Natural killer cell (primary cell): Measurements from ENCODE around the gene CFAP300. TPM values are rescaled to one million over a fixed set of nuclear protein-coding genes. Genes with fewer than 3 reads are reported as not detected.

ENCODE experiments used
- ATAC-seq, 3 donors: fragments of 150-1000 bp in 2 of 3; fragments of 200-7000 bp in 1 of 3; cut with Tn5 transposase; 1 replicate in 1 of 3; 2 replicates in 2 of 3; pipeline ENCODE4 v1.10.0; 2021; ENCODE audit warnings: mild to moderate bottlenecking in 2 of 3, moderate library complexity in 2 of 3
- DNase-seq, 2 donors: peaks; one replicate each; pipeline versions ENCODE4 v3.0.0 to v3.0.0-alpha.2; 2013 to 2021; ENCODE audit warnings: mixed read lengths in 1 of 2
- H3K27ac ChIP-seq: one replicate; pipeline ENCODE4 v1.5.1; 2013; ENCODE audit warnings: mild to moderate bottlenecking, low read length
- H3K27me3 ChIP-seq: one replicate; pipeline ENCODE4 v1.6.1; 2013; ENCODE audit warnings: low read length; ENCODE audit not compliant: control insufficient read depth, insufficient read depth
- H3K36me3 ChIP-seq: one replicate; pipeline ENCODE4 v1.6.1; 2013; ENCODE audit warnings: low read length; ENCODE audit not compliant: control insufficient read depth, insufficient read depth
- H3K4me1 ChIP-seq: one replicate; pipeline ENCODE4 v1.6.1; 2013; ENCODE audit warnings: low read length; ENCODE audit not compliant: control insufficient read depth, insufficient read depth
- H3K4me3 ChIP-seq: one replicate; pipeline ENCODE4 v1.5.1; 2013; ENCODE audit warnings: low read length
- H3K9me3 ChIP-seq: one replicate; pipeline ENCODE4 v1.6.1; 2013; ENCODE audit warnings: low read length; ENCODE audit not compliant: control insufficient read depth, insufficient read depth
- H3K27ac Mint-ChIP-seq, 2 donors: one replicate each; pipeline ENCODE4 v1.8.0; 2022; ENCODE audit warnings: mild to moderate bottlenecking in 2 of 2, mixed read lengths in 2 of 2, moderate library complexity in 1 of 2
- H3K27me3 Mint-ChIP-seq, 2 donors: one replicate each; pipeline ENCODE4 v1.8.0; 2022; ENCODE audit warnings: low read depth in 2 of 2, mixed read lengths in 2 of 2
- H3K36me3 Mint-ChIP-seq: one replicate; pipeline ENCODE4 v1.8.0; 2022; ENCODE audit warnings: mixed read lengths
- H3K4me1 Mint-ChIP-seq, 2 donors: one replicate each; pipeline ENCODE4 v1.8.0; 2022; ENCODE audit warnings: mixed read lengths in 2 of 2
- H3K4me3 Mint-ChIP-seq: one replicate; pipeline ENCODE4 v1.8.0; 2022; ENCODE audit warnings: mild to moderate bottlenecking, moderate library complexity, mixed read lengths
- H3K9me3 Mint-ChIP-seq, 2 donors: one replicate each; pipeline ENCODE4 v1.8.0; 2022; ENCODE audit warnings: mixed read lengths in 2 of 2
- WGBS: methylation state at CpG from one replicate; pipeline ENCODE4 v1.1.7; 2013; ENCODE audit warnings: missing lambda C conversion rate; ENCODE audit not compliant: insufficient coverage; 5-methylcytosine and 5-hydroxymethylcytosine counted together
- intact Hi-C: fragments of 100-400 bp; cut with micrococcal nuclease; formaldehyde crosslinking; loops from one replicate; pipeline ENCODE4 v1.14.2; 2022
- total RNA-seq, 4 donors: library from RNA; stranded (reverse); fragments of 120-200 nt in 1 of 4; gene quantifications; one replicate each; pipeline versions ENCODE4 v1.2.3 to v1.2.4, GENCODE V29; 2013 to 2022
- TF ChIP-seq, protein P1 (sequence below): fragments of 200-600 bp; IDR thresholded peaks from one replicate; pipeline ENCODE4 v1.8.0; 2022; ENCODE audit warnings: antibody characterized with exemption

CFAP300 gene
- total RNA-seq, 3 donors from 2014 or later (not counting 1 experiment from before 2014, with no cell fraction given) = not detected

DNA sequence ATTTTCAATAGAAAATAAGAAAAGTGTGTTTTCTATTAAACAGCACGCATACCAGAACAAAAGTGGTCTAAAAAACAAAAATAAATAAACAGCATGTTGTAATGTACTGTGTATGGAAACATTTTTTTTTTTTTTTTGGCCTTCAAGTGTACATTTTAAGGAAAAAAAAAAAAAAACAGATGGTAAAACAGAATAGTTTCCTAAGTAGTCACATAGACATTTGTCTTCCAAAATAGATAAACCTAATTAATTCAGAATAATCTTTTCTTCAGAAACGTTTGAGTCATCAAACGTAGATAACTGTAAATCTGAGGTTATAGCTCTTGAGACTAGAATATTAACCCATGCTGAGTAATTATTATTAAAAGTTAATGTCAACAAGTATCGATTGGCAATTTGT, 396 bp upstream of the CFAP300 start:
- Histone ChIP-seq H3K36me3 (no peaks in the 10 kb centered on the region), H3K4me1 (peaks cover 7% of the 10 kb centered on the region), H3K9me3 (no peaks in the 10 kb centered on the region), H3K27ac (no peak overlapping the region), H3K27me3 (peaks cover 21% of the 10 kb centered on the region), H3K4me3 (no peak overlapping the region)
- Mint-ChIP-seq H3K4me3 (no peak overlapping the region), H3K36me3 (no peaks in the 10 kb centered on the region), H3K27me3 (peaks cover 23 to 49% of the 10 kb centered on the region in 2 donors), H3K4me1 (peaks cover 0 to 10% of the 10 kb centered on the region in 2 donors), H3K27ac (no peak overlapping the region), H3K9me3 (no peaks in the 10 kb centered on the region)
- no peak for ATAC-seq
- no peak for DNase-seq
- intact Hi-C loops = no loop called here
- WGBS = no CpG with 5 or more reads among the region's 4 CpGs
- TF ChIP-seq, protein P1, sequence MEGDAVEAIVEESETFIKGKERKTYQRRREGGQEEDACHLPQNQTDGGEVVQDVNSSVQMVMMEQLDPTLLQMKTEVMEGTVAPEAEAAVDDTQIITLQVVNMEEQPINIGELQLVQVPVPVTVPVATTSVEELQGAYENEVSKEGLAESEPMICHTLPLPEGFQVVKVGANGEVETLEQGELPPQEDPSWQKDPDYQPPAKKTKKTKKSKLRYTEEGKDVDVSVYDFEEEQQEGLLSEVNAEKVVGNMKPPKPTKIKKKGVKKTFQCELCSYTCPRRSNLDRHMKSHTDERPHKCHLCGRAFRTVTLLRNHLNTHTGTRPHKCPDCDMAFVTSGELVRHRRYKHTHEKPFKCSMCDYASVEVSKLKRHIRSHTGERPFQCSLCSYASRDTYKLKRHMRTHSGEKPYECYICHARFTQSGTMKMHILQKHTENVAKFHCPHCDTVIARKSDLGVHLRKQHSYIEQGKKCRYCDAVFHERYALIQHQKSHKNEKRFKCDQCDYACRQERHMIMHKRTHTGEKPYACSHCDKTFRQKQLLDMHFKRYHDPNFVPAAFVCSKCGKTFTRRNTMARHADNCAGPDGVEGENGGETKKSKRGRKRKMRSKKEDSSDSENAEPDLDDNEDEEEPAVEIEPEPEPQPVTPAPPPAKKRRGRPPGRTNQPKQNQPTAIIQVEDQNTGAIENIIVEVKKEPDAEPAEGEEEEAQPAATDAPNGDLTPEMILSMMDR = no peak

DNA sequence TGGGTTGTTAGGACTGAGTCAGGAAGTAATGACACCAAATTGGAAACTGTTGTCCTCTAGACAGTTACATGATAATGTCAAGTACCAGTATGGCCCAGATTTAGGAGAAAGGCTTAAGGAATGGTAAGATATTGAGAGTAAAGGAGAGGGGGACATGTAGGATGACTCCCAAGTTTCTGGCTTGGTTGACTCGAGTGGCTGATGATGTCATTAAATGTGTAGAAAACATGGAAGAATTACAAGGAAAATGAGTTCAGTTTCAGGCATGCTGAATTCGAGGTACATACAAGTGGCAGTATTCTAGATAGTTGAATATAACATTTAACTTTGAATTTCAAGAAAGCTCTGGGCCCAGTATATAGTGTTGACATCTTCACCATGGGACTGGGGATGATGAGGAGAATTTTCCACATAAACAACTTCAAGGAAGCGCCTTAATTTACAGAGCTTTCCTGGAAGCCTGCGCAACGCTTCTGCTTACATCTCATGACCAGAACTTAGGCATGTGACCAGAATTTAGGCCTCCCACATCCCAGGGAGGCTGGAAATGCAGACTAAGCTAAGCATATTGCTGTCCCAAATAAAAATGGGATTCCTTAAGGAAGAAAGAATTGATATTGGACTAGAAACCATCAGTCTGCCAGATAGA, 3.8 kb downstream of the CFAP300 start:
- 68% methylated on average over 5 of the region's 5 CpGs for WGBS
- Histone ChIP-seq H3K27ac (no peak overlapping the region), H3K4me3 (no peak overlapping the region), H3K36me3 (no peaks in the 10 kb centered on the region), H3K27me3 (peaks cover 16% of the 10 kb centered on the region), H3K9me3 (no peaks in the 10 kb centered on the region), H3K4me1 (peaks cover 7% of the 10 kb centered on the region)
- DNase-seq = no peak
- Mint-ChIP-seq H3K27ac (no peak overlapping the region), H3K4me1 (peaks cover 0 to 10% of the 10 kb centered on the region in 2 donors), H3K27me3 (peaks cover 24 to 41% of the 10 kb centered on the region in 2 donors), H3K36me3 (no peaks in the 10 kb centered on the region), H3K4me3 (no peak overlapping the region), H3K9me3 (no peaks in the 10 kb centered on the region)
- TF ChIP-seq, protein P1 = no peak
- intact Hi-C loops = no loop called here
- ATAC-seq = no peak

DNA sequence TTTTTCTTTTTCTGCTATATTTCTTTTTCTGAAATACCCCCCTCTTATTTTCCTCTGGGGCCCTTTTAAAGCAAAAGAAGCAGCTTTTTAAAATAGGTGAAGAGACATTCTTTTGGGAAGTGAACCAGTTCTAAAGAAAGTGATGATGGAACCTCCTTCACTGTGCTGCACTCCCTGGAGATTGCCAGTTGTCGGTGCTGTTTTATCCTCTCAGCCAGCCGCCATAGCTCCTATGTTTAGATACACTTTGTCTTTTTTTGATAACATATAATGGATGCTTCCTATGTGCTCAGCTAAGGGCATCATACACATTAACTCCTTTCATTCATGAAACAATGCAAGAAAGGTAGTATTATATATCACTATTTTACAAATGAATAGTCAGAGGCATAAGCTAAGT, 14.0 kb downstream of the CFAP300 start:
- TF ChIP-seq, protein P1 = no peak
- no peak overlapping the region for H3K4me3 ChIP-seq
- intact Hi-C loops = no loop called here
- ATAC-seq (no peak), DNase-seq (no peak)
- Mint-ChIP-seq H3K27me3 (peaks cover 0 to 6% of the 10 kb centered on the region in 2 donors), H3K36me3 (no peaks in the 10 kb centered on the region), H3K4me1 (no peaks in the 10 kb centered on the region), H3K27ac (no peak overlapping the region), H3K9me3 (peaks cover 0 to 5% of the 10 kb centered on the region in 2 donors), H3K4me3 (no peak overlapping the region)
- WGBS = no CpG with 5 or more reads among the region's 2 CpGs
- peaks cover 3% of the 10 kb centered on the region for H3K27me3 ChIP-seq
- H3K27ac ChIP-seq = no peak overlapping the region
- no peaks in the 10 kb centered on the region for H3K9me3 ChIP-seq
- H3K4me1 ChIP-seq = no peaks in the 10 kb centered on the region
- H3K36me3 ChIP-seq = no peaks in the 10 kb centered on the region

DNA sequence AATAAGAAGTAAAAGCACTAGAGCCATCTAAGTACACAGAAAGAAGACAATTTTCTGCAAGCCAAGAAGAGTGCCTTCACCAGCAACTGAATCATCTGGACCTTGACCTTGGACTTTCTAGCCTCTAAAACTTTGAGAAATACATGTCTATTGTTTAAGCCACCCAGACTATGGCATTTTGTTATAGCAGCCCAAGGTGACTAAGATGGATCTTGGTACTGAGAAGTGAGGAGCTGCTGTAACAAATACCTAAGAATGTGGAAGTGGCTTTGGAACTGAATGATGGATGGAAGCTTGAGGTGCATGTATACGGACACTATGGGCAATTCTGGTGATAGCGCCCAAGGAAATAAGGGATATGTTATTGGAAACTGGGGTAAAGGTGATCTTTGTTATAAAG, 14.9 kb downstream of the CFAP300 start:
- Histone ChIP-seq H3K9me3 (no peaks in the 10 kb centered on the region), H3K27me3 (peaks cover 3% of the 10 kb centered on the region), H3K36me3 (no peaks in the 10 kb centered on the region), H3K27ac (no peak overlapping the region), H3K4me1 (no peaks in the 10 kb centered on the region), H3K4me3 (no peak overlapping the region)
- Mint-ChIP-seq H3K4me3 (no peak overlapping the region), H3K27ac (no peak overlapping the region), H3K9me3 (peaks cover 0 to 5% of the 10 kb centered on the region in 2 donors), H3K27me3 (peaks cover 0 to 6% of the 10 kb centered on the region in 2 donors), H3K4me1 (no peaks in the 10 kb centered on the region), H3K36me3 (no peaks in the 10 kb centered on the region)
- no peak for DNase-seq
- 93% methylated on average over 2 of the region's 2 CpGs for WGBS
- ATAC-seq = no peak
- intact Hi-C loops = no loop called here
- TF ChIP-seq, protein P1 = no peak
